Astrocyte of the cerebellum (primary cell): ENCODE data around the gene RICTOR.

ENCODE experiments used
- DNase-seq: peaks from one replicate; pipeline ENCODE4 v3.0.0-alpha.2; 2011; ENCODE audit warnings: low read depth
- H3K4me3 ChIP-seq: 2 replicates; pipeline ENCODE4 v1.5.1; 2011; ENCODE audit warnings: mild to moderate bottlenecking, low read depth, low read length, moderate library complexity
- CTCF ChIP-seq: IDR thresholded peaks from 2 replicates; pipeline ENCODE4 v1.5.1; 2012; ENCODE audit warnings: low read length, low read depth, moderate library complexity, mild to moderate bottlenecking; ENCODE audit errors: missing control alignments
- in situ Hi-C: cut with HindIII; loops from 2 replicates; pipeline ENCODE4 v1.10.0; 2017; ENCODE audit warnings: low sequenced_read_pairs

The RICTOR gene

GRCh38 chr5:39118638-39119037, 44.4 kb upstream of the RICTOR start:
- H3K4me3 ChIP-seq: no peak overlapping the region
- in situ Hi-C loops: no loop called here
- TF ChIP-seq CTCF: no peak
- no peak for DNase-seq

- H3K4me3 ChIP-seq: no peak overlapping the region
- in situ Hi-C loops: no loop called here
- TF ChIP-seq CTCF: no peak
- no peak for DNase-seq
These were observed 43.2 kb upstream of the RICTOR start for GRCh38 chr5:39117401-39117800.

- in situ Hi-C loops: no loop called here
- DNase-seq: no peak
- no peak overlapping the region for H3K4me3 ChIP-seq
- no peak for TF ChIP-seq CTCF
These were observed 42.4 kb upstream of the RICTOR start for GRCh38 chr5:39116344-39117170.

- no peak for DNase-seq
- TF ChIP-seq CTCF: no peak
- in situ Hi-C loops: no loop called here
- no peak overlapping the region for H3K4me3 ChIP-seq
These were observed 41.6 kb upstream of the RICTOR start for GRCh38 chr5:39115644-39116343.

- no peak for TF ChIP-seq CTCF
- in situ Hi-C loops: no loop called here
- no peak overlapping the region for H3K4me3 ChIP-seq
- DNase-seq: no peak
These were observed 40.0 kb upstream of the RICTOR start for GRCh38 chr5:39114155-39114554.

- no peak overlapping the region for H3K4me3 ChIP-seq
- TF ChIP-seq CTCF: no peak
- in situ Hi-C loops: no loop called here
- no peak for DNase-seq
These were observed 39.3 kb upstream of the RICTOR start for GRCh38 chr5:39113354-39113953.
